H9 (cell line): ENCODE results near the gene KLHL3. TPM values are rescaled to one million over a fixed set of nuclear protein-coding genes. Genes with fewer than 3 reads are reported as not detected.

Experiments used
- DNase-seq: peaks from one replicate; pipeline ENCODE4 v3.0.0-alpha.2; 2017
- H2AFZ ChIP-seq: one replicate; pipeline ENCODE4 v1.6.1; 2013; ENCODE audit warnings: mild to moderate bottlenecking, low read length, control low read depth, moderate library complexity
- H2AK5ac ChIP-seq: 2 replicates; pipeline ENCODE4 v1.6.1; 2013; ENCODE audit warnings: low read length, control low read depth, mixed read lengths; ENCODE audit not compliant: insufficient read length
- H2BK120ac ChIP-seq: one replicate; pipeline ENCODE4 v1.6.1; 2013; ENCODE audit warnings: low read depth, mild to moderate bottlenecking, low read length, control low read depth, inconsistent platforms; ENCODE audit not compliant: poor library complexity, severe bottlenecking
- H2BK12ac ChIP-seq: 2 replicates; pipeline ENCODE4 v1.6.1; 2013; ENCODE audit warnings: low read length, control low read depth, mixed read lengths, low read depth; ENCODE audit not compliant: insufficient read length
- H2BK15ac ChIP-seq: 2 replicates; pipeline ENCODE4 v1.6.1; 2013; ENCODE audit warnings: low read depth, low read length, control low read depth
- H2BK20ac ChIP-seq: one replicate; pipeline ENCODE4 v1.6.1; 2013; ENCODE audit warnings: low read depth, mild to moderate bottlenecking, low read length, control low read depth, inconsistent platforms; ENCODE audit not compliant: poor library complexity, severe bottlenecking
- H2BK5ac ChIP-seq: 2 replicates; pipeline ENCODE4 v1.6.1; 2013; ENCODE audit warnings: low read length, control low read depth, mixed read lengths; ENCODE audit not compliant: insufficient read length
- H3K14ac ChIP-seq: 2 replicates; pipeline ENCODE4 v1.6.1; 2013; ENCODE audit warnings: low read length, control low read depth; ENCODE audit not compliant: insufficient read depth
- H3K18ac ChIP-seq: 2 replicates; pipeline ENCODE4 v1.6.1; 2013; ENCODE audit warnings: low read depth, mild to moderate bottlenecking, mixed read lengths, low read length, control low read depth; ENCODE audit not compliant: insufficient read length
- H3K23ac ChIP-seq: 2 replicates; pipeline ENCODE4 v1.6.1; 2013; ENCODE audit warnings: low read length, control low read depth, mixed read lengths, low read depth; ENCODE audit not compliant: insufficient read length
- H3K23me2 ChIP-seq: 2 replicates; pipeline ENCODE4 v1.6.1; 2013; ENCODE audit warnings: low read depth, mild to moderate bottlenecking, mixed read lengths, low read length, control low read depth; ENCODE audit not compliant: insufficient read length, poor library complexity, severe bottlenecking
- H3K27ac ChIP-seq: 2 replicates; pipeline ENCODE4 v1.5.1; 2013; ENCODE audit warnings: low read length, control low read depth, mixed read lengths, low read depth; ENCODE audit not compliant: insufficient read length
- H3K27me3 ChIP-seq: 2 replicates; pipeline ENCODE4 v1.6.1; 2013; ENCODE audit warnings: low read length, control low read depth, inconsistent platforms; ENCODE audit not compliant: insufficient read depth
- H3K4ac ChIP-seq: 2 replicates; pipeline ENCODE4 v1.6.1; 2013; ENCODE audit warnings: low read depth, mild to moderate bottlenecking, control low read depth, inconsistent platforms, low read length, moderate library complexity
- H3K4me1 ChIP-seq: 2 replicates; pipeline ENCODE4 v1.6.1; 2013; ENCODE audit warnings: low read length, control low read depth, inconsistent platforms; ENCODE audit not compliant: insufficient read depth
- H3K4me2 ChIP-seq: 2 replicates; pipeline ENCODE4 v1.6.1; 2013; ENCODE audit warnings: low read length, control low read depth, mixed read lengths; ENCODE audit not compliant: insufficient read length, insufficient read depth
- H3K56ac ChIP-seq: 2 replicates; pipeline ENCODE4 v1.6.1; 2013; ENCODE audit warnings: low read depth, mild to moderate bottlenecking, mixed read lengths, low read length, control low read depth; ENCODE audit not compliant: insufficient read length
- H3K79me1 ChIP-seq: 2 replicates; pipeline ENCODE4 v1.6.1; 2013; ENCODE audit warnings: low read depth, mild to moderate bottlenecking, moderate library complexity, low read length, control low read depth, inconsistent platforms; ENCODE audit not compliant: insufficient read depth, poor library complexity, severe bottlenecking
- H3K79me2 ChIP-seq: 2 replicates; pipeline ENCODE4 v1.6.1; 2013; ENCODE audit warnings: low read length, control low read depth, inconsistent platforms; ENCODE audit not compliant: insufficient read depth
- H3K9ac ChIP-seq: 2 replicates; pipeline ENCODE4 v1.6.1; 2013; ENCODE audit warnings: low read length, control low read depth, mixed read lengths; ENCODE audit not compliant: insufficient read length; ENCODE audit errors: extremely low read depth
- H3K9me3 ChIP-seq: one replicate; pipeline ENCODE4 v1.6.1; 2013; ENCODE audit warnings: low read depth, low read length, inconsistent platforms; ENCODE audit not compliant: control insufficient read depth
- H3T11ph ChIP-seq: one replicate; pipeline ENCODE4 v1.6.1; 2013; ENCODE audit warnings: mild to moderate bottlenecking, low read length, control low read depth, inconsistent platforms
- H4K20me1 ChIP-seq: one replicate; pipeline ENCODE4 v1.6.1; 2013; ENCODE audit not compliant: control insufficient read depth, insufficient read length, insufficient read depth
- H4K5ac ChIP-seq: 2 replicates; pipeline ENCODE4 v1.6.1; 2013; ENCODE audit warnings: low read depth, mild to moderate bottlenecking, mixed read lengths, low read length, control low read depth; ENCODE audit not compliant: insufficient read length
- H4K8ac ChIP-seq: replicated peaks from 2 replicates; pipeline ENCODE4 v1.6.1; 2013; ENCODE audit warnings: low read length, control low read depth, mixed read lengths, low read depth; ENCODE audit not compliant: insufficient read length
- H4K91ac ChIP-seq: 2 replicates; pipeline ENCODE4 v1.6.1; 2013; ENCODE audit warnings: low read depth, mild to moderate bottlenecking, moderate library complexity, mixed read lengths, low read length, control low read depth; ENCODE audit not compliant: insufficient read length
- H3K27ac Mint-ChIP-seq, 3 experiments: 2 replicates in 2 of 3; 3 replicates in 1 of 3; pipeline ENCODE4 v1.8.0; 2020 to 2021; ENCODE audit warnings: mixed read lengths in 3 of 3, mild to moderate bottlenecking in 1 of 3, moderate library complexity in 1 of 3
- H3K27me3 Mint-ChIP-seq: 2 replicates; pipeline ENCODE4 v1.8.0; 2021; ENCODE audit warnings: low read depth, mild to moderate bottlenecking, moderate library complexity, mixed read lengths
- H3K36me3 Mint-ChIP-seq, 3 experiments: 2 replicates in 2 of 3; 3 replicates in 1 of 3; pipeline ENCODE4 v1.8.0; 2020 to 2021; ENCODE audit warnings: low read depth in 3 of 3, mixed read lengths in 3 of 3; ENCODE audit not compliant: insufficient read depth in 1 of 3
- H3K4me1 Mint-ChIP-seq, 2 experiments: 2 replicates each; pipeline ENCODE4 v1.8.0; 2020; ENCODE audit warnings: mixed read lengths in 2 of 2
- H3K4me3 Mint-ChIP-seq, 2 experiments: 2 replicates in 1 of 2; 3 replicates in 1 of 2; pipeline ENCODE4 v1.8.0; 2020 to 2021; ENCODE audit warnings: mild to moderate bottlenecking in 2 of 2, mixed read lengths in 2 of 2, moderate library complexity in 1 of 2
- H3K9me3 Mint-ChIP-seq, 2 experiments: 2 replicates in 1 of 2; 3 replicates in 1 of 2; pipeline ENCODE4 v1.8.0; 2020; ENCODE audit warnings: mild to moderate bottlenecking in 2 of 2, mixed read lengths in 2 of 2, moderate library complexity in 1 of 2
- CTCF ChIP-seq: fragments of 200-600 bp; sonication (generic); conservative IDR thresholded peaks from 3 replicates; pipeline ENCODE4 v1.8.0; 2021; ENCODE audit warnings: antibody characterized with exemption, mild to moderate bottlenecking
- total RNA-seq: library from RNA; stranded (reverse); gene quantifications from 2 replicates; pipeline ENCODE4 v1.2.1, GENCODE V29; 2021

The KLHL3 gene
- total RNA-seq, 1 experiment from 2014 or later: 12.8 TPM

DNA sequence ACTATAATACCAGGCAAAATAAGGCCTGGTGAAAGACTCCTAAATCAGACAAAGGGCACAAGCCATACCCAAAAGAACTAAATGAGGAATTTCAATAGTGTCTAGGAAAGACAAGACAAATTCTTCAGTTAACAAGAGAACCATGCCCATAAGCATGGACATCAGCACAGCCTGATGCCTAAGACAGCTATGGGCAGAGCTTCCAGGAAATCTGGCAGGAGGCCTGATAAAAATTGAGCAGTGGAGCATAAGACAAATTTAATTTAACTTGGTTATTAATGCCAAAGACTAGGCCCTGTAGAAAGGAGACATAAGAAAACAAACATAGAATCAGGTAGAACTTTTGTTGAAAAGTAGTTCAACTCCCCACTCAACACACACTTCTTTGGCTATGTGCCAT is 17.3 kb downstream of the KLHL3 start:
- Histone ChIP-seq H3K9ac (no peak overlapping the region), H3K4me2 (no peak overlapping the region), H2BK12ac (no peak overlapping the region), H4K8ac (no peak overlapping the region), H3K27me3 (no peaks in the 10 kb centered on the region), H3K4me1 (no peaks in the 10 kb centered on the region), H3K14ac (no peak overlapping the region), H2AK5ac (no peak overlapping the region), H3K79me2 (no peaks in the 10 kb centered on the region), H3K18ac (no peak overlapping the region), H2BK5ac (no peak overlapping the region), H3K27ac (no peak overlapping the region), H2BK15ac (no peak overlapping the region), H4K5ac (no peak overlapping the region), H4K91ac (no peak overlapping the region), H3K4ac (no peak overlapping the region), H2AFZ (no peak overlapping the region), H3K56ac (no peak overlapping the region), H4K20me1 (no peaks in the 10 kb centered on the region), H2BK20ac (no peak overlapping the region), H3T11ph (no peak overlapping the region), H3K9me3 (no peaks in the 10 kb centered on the region), H3K79me1 (peaks cover 2% of the 10 kb centered on the region), H2BK120ac (no peak overlapping the region), H3K23ac (no peak overlapping the region), H3K23me2 (no peaks in the 10 kb centered on the region)
- DNase-seq: no peak
- Mint-ChIP-seq H3K27me3 (no peaks in the 10 kb centered on the region), H3K4me3 (no peak overlapping the region), H3K9me3 (peaks cover 7% of the 10 kb centered on the region in 2 experiments; a peak in 3 of 5 replicates), H3K4me1 (peaks cover 0 to 4% of the 10 kb centered on the region in 2 experiments; a peak in 1 of 4 replicates), H3K27ac (peak overlapping the region in 1 of 3 experiments; percentile 5; a peak in 1 of 7 replicates), H3K36me3 (peaks cover 14 to 19% (median 17%) of the 10 kb centered on the region in 3 experiments)
- TF ChIP-seq CTCF: no peak
